HepG2 (cell line): ENCODE results near the gene DVL3. TPM values are rescaled to one million over a fixed set of nuclear protein-coding genes. Genes with fewer than 3 reads are reported as not detected.

ENCODE experiments used
- BHLHE40 ChIP-seq: IDR thresholded peaks from 2 replicates; pipeline ENCODE4 v1.6.1; 2011; ENCODE audit warnings: low read length, improper control_type of control experiment
- CHD4 ChIP-seq: fragments of 200-600 bp; sonication (generic); IDR thresholded peaks from 2 replicates; pipeline ENCODE4 v1.7.0; 2017; ENCODE audit warnings: mild to moderate bottlenecking, low read length, borderline replicate concordance
- ETS1 ChIP-seq: sonication (generic); formaldehyde crosslinking; IDR thresholded peaks from 2 replicates; pipeline ENCODE4 v1.4.0; 2020; ENCODE audit warnings: missing genetic modification reagents
- HDAC6 ChIP-seq: fragments of 200-600 bp; sonication (generic); IDR thresholded peaks from 2 replicates; pipeline ENCODE4 v1.7.0; 2017; ENCODE audit warnings: mild to moderate bottlenecking, antibody characterized with exemption, low read length, low read depth
- HOXA3 ChIP-seq: sonication (generic); formaldehyde crosslinking; IDR thresholded peaks from 2 replicates; pipeline ENCODE4 v1.5.0; 2020; ENCODE audit warnings: missing genetic modification reagents
- RBAK ChIP-seq: sonication (generic); formaldehyde crosslinking; IDR thresholded peaks from 2 replicates; pipeline ENCODE4 v1.5.1; 2020; ENCODE audit warnings: mild to moderate bottlenecking, missing genetic modification reagents
- SP4 ChIP-seq: sonication (generic); formaldehyde crosslinking; IDR thresholded peaks from 2 replicates; pipeline ENCODE4 v1.8.1; 2023; ENCODE audit warnings: mild to moderate bottlenecking, missing genetic modification reagents
- SRSF4 ChIP-seq: fragments of 200-400 bp; formaldehyde crosslinking; IDR thresholded peaks from one replicate; pipeline ENCODE4 v1.6.1; 2018; ENCODE audit warnings: mild to moderate bottlenecking, low read depth, low read length, moderate library complexity; ENCODE audit not compliant: poor library complexity, severe bottlenecking
- TFDP1 ChIP-seq: IDR thresholded peaks from 2 replicates; pipeline ENCODE4 v1.6.1; 2016; ENCODE audit warnings: missing compliant biosample characterization, missing genetic modification reagents, borderline replicate concordance
- WIZ ChIP-seq: sonication (generic); formaldehyde crosslinking; IDR thresholded peaks from 2 replicates; pipeline ENCODE4 v1.5.1; 2020; ENCODE audit warnings: mild to moderate bottlenecking, missing genetic modification reagents
- ZNF496 ChIP-seq: sonication (generic); formaldehyde crosslinking; IDR thresholded peaks from 2 replicates; pipeline ENCODE4 v1.8.1; 2023; ENCODE audit warnings: mild to moderate bottlenecking, moderate library complexity, missing genetic modification reagents; ENCODE audit not compliant: insufficient replicate concordance
- ZNF530 ChIP-seq: sonication (generic); formaldehyde crosslinking; IDR thresholded peaks from 2 replicates; pipeline ENCODE4 v1.5.0; 2020; ENCODE audit warnings: low read depth, mild to moderate bottlenecking, missing genetic modification reagents
- ZNF652 ChIP-seq: IDR thresholded peaks from 2 replicates; pipeline ENCODE4 v1.6.1; 2016; ENCODE audit warnings: low read depth, borderline replicate concordance
- ZNF879 ChIP-seq: sonication (generic); formaldehyde crosslinking; IDR thresholded peaks from 2 replicates; pipeline ENCODE4 v1.8.1; 2023; ENCODE audit warnings: missing genetic modification reagents
- ZSCAN21 ChIP-seq: sonication (generic); formaldehyde crosslinking; IDR thresholded peaks from 2 replicates; pipeline ENCODE4 v1.8.0; 2022; ENCODE audit warnings: mild to moderate bottlenecking, missing genetic modification reagents, moderate library complexity, borderline replicate concordance
- polyA plus RNA-seq, 8 experiments: library from polyadenylated mRNA; depleted of rRNA in 3 of 8; stranded (reverse) in 7 of 8; unstranded in 1 of 8; fragments of >200 nt; fragmentation: Illumina TruSeq in 4 of 8; extraction: Trizol in 4 of 8; gene quantifications; 2 replicates each; pipeline versions ENCODE4 v1.2.1 to v1.2.3, GENCODE V29; 2011 to 2016; ENCODE audit warnings: low read depth in 4 of 8, missing spikeins in 1 of 8, mixed read lengths in 1 of 8; ENCODE audit not compliant: insufficient read depth in 1 of 8
- total RNA-seq, 5 experiments: library from RNA; depleted of rRNA; stranded (reverse); fragments of >200 nt; fragmentation: Illumina TruSeq; extraction: Trizol; gene quantifications; 2 replicates each; pipeline ENCODE4 v1.2.3, GENCODE V29; 2016; ENCODE audit warnings: low read depth in 1 of 5
- TF ChIP-seq, protein P1 (sequence below): sonication (generic); formaldehyde crosslinking; IDR thresholded peaks from 2 replicates; pipeline ENCODE4 v1.4.0; 2020; ENCODE audit warnings: mild to moderate bottlenecking, low read depth, missing genetic modification reagents
- TF ChIP-seq, protein P2 (sequence below): sonication (generic); formaldehyde crosslinking; IDR thresholded peaks from 2 replicates; pipeline ENCODE4 v1.5.1; 2020; ENCODE audit warnings: mild to moderate bottlenecking, missing genetic modification reagents, moderate library complexity
- TF ChIP-seq, protein P3 (sequence below): sonication (generic); formaldehyde crosslinking; IDR thresholded peaks from 2 replicates; pipeline ENCODE4 v1.5.0; 2020; ENCODE audit warnings: mild to moderate bottlenecking, missing genetic modification reagents, borderline replicate concordance
- TF ChIP-seq, protein P4 (sequence below): IDR thresholded peaks from 2 replicates; pipeline ENCODE4 v1.6.1; 2012; ENCODE audit warnings: inconsistent platforms

Gene DVL3
- total and polyA plus RNA-seq, 2 of the 13 experiments (the other 11 are each of a cell fraction or from before 2014, with no cell fraction given): 29.0 to 36.1 TPM

DNA sequence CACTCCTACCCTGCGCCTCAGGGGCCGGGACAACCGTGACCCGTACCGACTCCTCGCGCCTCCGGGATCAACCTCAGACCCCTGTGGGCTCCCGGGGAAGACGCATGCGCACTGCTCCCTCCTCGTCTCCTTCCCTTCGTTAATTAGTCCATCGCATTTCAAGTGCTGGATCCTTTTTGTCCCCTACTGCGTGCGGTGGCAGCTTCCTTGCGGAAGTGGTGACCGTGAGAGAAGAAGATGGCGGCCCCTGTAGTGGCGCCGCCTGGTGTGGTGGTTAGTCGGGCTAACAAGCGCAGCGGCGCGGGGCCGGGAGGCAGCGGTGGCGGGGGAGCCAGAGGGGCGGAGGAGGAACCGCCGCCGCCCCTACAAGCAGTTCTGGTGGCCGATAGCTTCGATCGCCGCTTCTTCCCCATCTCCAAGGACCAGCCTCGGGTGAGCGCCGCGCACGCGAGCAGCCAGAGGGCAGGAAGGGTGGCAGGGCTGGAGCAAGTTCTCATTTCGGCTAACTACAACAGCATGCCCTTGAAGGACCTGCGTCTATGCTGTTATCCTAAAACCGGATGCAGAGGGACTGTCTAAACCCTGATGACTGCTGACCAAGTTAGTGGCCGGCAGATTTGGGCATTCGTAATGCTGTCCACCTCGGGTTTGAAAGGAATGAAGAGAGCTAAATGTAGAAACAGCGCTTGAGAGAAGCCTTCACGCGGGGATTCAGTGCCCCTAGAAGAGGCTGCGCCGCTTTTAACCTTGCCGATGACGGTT, 19.8 kb upstream of the DVL3 start, which contains the start of gene EIF2B5 (continued):
- TF ChIP-seq, protein P1, sequence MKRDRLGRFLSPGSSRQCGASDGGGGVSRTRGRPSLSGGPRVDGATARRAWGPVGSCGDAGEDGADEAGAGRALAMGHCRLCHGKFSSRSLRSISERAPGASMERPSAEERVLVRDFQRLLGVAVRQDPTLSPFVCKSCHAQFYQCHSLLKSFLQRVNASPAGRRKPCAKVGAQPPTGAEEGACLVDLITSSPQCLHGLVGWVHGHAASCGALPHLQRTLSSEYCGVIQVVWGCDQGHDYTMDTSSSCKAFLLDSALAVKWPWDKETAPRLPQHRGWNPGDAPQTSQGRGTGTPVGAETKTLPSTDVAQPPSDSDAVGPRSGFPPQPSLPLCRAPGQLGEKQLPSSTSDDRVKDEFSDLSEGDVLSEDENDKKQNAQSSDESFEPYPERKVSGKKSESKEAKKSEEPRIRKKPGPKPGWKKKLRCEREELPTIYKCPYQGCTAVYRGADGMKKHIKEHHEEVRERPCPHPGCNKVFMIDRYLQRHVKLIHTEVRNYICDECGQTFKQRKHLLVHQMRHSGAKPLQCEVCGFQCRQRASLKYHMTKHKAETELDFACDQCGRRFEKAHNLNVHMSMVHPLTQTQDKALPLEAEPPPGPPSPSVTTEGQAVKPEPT: no peak
- no peak for TF ChIP-seq WIZ (CRISPR knock-in tag)
- TF ChIP-seq SRSF4: no peak
- TF ChIP-seq TFDP1 (CRISPR knock-in tag): peak; percentile 58; the same call in 1 of the 2 replicates
- TF ChIP-seq CHD4: no peak
- TF ChIP-seq, protein P2, sequence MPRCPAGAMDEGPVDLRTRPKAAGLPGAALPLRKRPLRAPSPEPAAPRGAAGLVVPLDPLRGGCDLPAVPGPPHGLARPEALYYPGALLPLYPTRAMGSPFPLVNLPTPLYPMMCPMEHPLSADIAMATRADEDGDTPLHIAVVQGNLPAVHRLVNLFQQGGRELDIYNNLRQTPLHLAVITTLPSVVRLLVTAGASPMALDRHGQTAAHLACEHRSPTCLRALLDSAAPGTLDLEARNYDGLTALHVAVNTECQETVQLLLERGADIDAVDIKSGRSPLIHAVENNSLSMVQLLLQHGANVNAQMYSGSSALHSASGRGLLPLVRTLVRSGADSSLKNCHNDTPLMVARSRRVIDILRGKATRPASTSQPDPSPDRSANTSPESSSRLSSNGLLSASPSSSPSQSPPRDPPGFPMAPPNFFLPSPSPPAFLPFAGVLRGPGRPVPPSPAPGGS: 0 out of 2 replicates have a peak, but pooled peaks have one; percentile 48
- TF ChIP-seq ZNF652: no peak; the same call in 1 of the 2 replicates
- peak; percentile 50 for TF ChIP-seq BHLHE40
- peak; percentile 93 for TF ChIP-seq HOXA3 (CRISPR knock-in tag)
- no peak for TF ChIP-seq HDAC6
- no peak; the same call in none of the 2 replicates for TF ChIP-seq SP4 (CRISPR knock-in tag)
- TF ChIP-seq, protein P3, sequence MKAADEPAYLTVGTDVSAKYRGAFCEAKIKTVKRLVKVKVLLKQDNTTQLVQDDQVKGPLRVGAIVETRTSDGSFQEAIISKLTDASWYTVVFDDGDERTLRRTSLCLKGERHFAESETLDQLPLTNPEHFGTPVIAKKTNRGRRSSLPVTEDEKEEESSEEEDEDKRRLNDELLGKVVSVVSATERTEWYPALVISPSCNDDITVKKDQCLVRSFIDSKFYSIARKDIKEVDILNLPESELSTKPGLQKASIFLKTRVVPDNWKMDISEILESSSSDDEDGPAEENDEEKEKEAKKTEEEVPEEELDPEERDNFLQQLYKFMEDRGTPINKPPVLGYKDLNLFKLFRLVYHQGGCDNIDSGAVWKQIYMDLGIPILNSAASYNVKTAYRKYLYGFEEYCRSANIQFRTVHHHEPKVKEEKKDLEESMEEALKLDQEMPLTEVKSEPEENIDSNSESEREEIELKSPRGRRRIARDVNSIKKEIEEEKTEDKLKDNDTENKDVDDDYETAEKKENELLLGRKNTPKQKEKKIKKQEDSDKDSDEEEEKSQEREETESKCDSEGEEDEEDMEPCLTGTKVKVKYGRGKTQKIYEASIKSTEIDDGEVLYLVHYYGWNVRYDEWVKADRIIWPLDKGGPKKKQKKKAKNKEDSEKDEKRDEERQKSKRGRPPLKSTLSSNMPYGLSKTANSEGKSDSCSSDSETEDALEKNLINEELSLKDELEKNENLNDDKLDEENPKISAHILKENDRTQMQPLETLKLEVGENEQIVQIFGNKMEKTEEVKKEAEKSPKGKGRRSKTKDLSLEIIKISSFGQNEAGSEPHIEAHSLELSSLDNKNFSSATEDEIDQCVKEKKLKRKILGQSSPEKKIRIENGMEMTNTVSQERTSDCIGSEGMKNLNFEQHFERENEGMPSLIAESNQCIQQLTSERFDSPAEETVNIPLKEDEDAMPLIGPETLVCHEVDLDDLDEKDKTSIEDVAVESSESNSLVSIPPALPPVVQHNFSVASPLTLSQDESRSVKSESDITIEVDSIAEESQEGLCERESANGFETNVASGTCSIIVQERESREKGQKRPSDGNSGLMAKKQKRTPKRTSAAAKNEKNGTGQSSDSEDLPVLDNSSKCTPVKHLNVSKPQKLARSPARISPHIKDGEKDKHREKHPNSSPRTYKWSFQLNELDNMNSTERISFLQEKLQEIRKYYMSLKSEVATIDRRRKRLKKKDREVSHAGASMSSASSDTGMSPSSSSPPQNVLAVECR: peak; percentile 96
- TF ChIP-seq ETS1 (CRISPR knock-in tag): no peak
- TF ChIP-seq ZNF879 (CRISPR knock-in tag): no peak; the same call in 1 of the 2 replicates
- TF ChIP-seq ZNF496: no peak
- TF ChIP-seq ZSCAN21 (CRISPR knock-in tag): 0 out of 2 replicates have a peak, but pooled peaks have one; percentile 69
- no peak for TF ChIP-seq RBAK (CRISPR knock-in tag)
- no peak for TF ChIP-seq ZNF530
- TF ChIP-seq, protein P4, sequence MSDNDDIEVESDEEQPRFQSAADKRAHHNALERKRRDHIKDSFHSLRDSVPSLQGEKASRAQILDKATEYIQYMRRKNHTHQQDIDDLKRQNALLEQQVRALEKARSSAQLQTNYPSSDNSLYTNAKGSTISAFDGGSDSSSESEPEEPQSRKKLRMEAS: peak; percentile 87
